HG03565 (cell line): ENCODE data around the gene WWOX.
A peak's percentile ranks its signal among the peaks of the same experiment; 100 is the strongest.

Experiments
- ATAC-seq: cut with Tn5 transposase; IDR thresholded peaks from one replicate; pipeline ENCODE4 v1.9.1; 2021; ENCODE audit warnings: mild to moderate bottlenecking, moderate library complexity; ENCODE audit not compliant: unreplicated experiment

The WWOX gene

GRCh38 chr16:78102865-78103264, 3.4 kb downstream of the WWOX start:
- no peak for ATAC-seq

GRCh38 chr16:78105517-78105916, 6.1 kb downstream of the WWOX start:
- no peak for ATAC-seq

- no peak for ATAC-seq
Measured at GRCh38 chr16:78106686-78107085, 7.2 kb downstream of the WWOX start.

- ATAC-seq = no peak
Measured at GRCh38 chr16:78108451-78108850, 9.0 kb downstream of the WWOX start.

GRCh38 chr16:78113258-78113657, 13.8 kb downstream of the WWOX start:
- no peak for ATAC-seq

GRCh38 chr16:78115659-78116058, 16.2 kb downstream of the WWOX start:
- ATAC-seq = no peak

- ATAC-seq = no peak
Measured at GRCh38 chr16:78116946-78117345, 17.5 kb downstream of the WWOX start.

GRCh38 chr16:78117391-78117790, 17.9 kb downstream of the WWOX start:
- no peak for ATAC-seq

- ATAC-seq = no peak
Measured at GRCh38 chr16:78118469-78119025, 19.1 kb downstream of the WWOX start.

- peak; percentile 80 for ATAC-seq
Measured at GRCh38 chr16:78122774-78123315, 23.4 kb downstream of the WWOX start.

- no peak for ATAC-seq
Measured at GRCh38 chr16:78125112-78125844, 25.8 kb downstream of the WWOX start.

GRCh38 chr16:78126662-78127061, 27.2 kb downstream of the WWOX start:
- no peak for ATAC-seq

- ATAC-seq = no peak
Measured at GRCh38 chr16:78127130-78127529, 27.7 kb downstream of the WWOX start.

GRCh38 chr16:78128913-78129312, 29.5 kb downstream of the WWOX start:
- no peak for ATAC-seq

- no peak for ATAC-seq
Measured at GRCh38 chr16:78129349-78129748, 29.9 kb downstream of the WWOX start.

- no peak for ATAC-seq
Measured at GRCh38 chr16:78130083-78130608, 30.7 kb downstream of the WWOX start.

- ATAC-seq = no peak
Measured at GRCh38 chr16:78130950-78131349, 31.5 kb downstream of the WWOX start.

- no peak for ATAC-seq
Measured at GRCh38 chr16:78133919-78134318, 34.5 kb downstream of the WWOX start.

- no peak for ATAC-seq
Measured at GRCh38 chr16:78134944-78135619, 35.6 kb downstream of the WWOX start.

GRCh38 chr16:78137179-78137578, 37.7 kb downstream of the WWOX start:
- ATAC-seq = no peak

GRCh38 chr16:78137782-78138616, 38.5 kb downstream of the WWOX start:
- ATAC-seq = no peak
